ENCODE data around the gene ZNF827. TPM values are rescaled to one million over a fixed set of nuclear protein-coding genes. Genes with fewer than 3 reads are reported as not detected.
A peak's percentile ranks its signal among the peaks of the same experiment; 100 is the strongest.

The ZNF827 gene
- total and polyA plus RNA-seq, 2 experiments from 2014 or later = 20.3 to 33.1 TPM

DNA sequence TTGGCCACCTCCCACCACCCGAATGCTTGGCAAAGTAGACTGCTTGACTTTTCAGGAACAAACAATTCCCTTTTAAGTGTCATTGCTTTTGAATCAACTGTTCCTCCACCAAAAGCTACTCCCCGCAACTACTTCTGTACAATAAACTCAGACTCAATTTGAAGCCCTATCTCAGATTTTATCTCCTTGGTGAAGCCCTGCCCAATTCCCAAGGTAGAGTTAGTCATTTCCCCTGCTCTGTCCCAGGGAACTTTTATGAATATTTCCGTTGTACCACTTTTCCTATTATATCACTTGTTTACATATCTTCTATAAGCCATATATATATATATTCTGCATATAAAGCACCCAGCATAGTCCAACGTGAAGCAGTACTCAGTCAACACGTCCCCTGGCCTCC lies 155.9 kb downstream of the ZNF827 start:
- Mint-ChIP-seq H3K4me1 (peaks cover 30% of the 10 kb centered on the region), H3K27ac (no peak overlapping the region), H3K9me3 (peaks cover 3% of the 10 kb centered on the region; the same call in 2 of the 3 replicates), H3K36me3 (ENCODE audit: low read depth) (peaks cover 44% of the 10 kb centered on the region), H3K27me3 (ENCODE audit: insufficient read depth, low read depth, poor library complexity) (peaks cover 1% of the 10 kb centered on the region), H3K4me3 (no peak overlapping the region)
- Histone ChIP-seq H2AFZ (no peak overlapping the region), H3K4me1 (ENCODE audit: insufficient read depth) (peaks cover 4% of the 10 kb centered on the region), H3K27me3 (ENCODE audit: insufficient read depth) (no peaks in the 10 kb centered on the region), H4K20me1 (replicated peaks; ENCODE audit: insufficient read depth) (no peaks in the 10 kb centered on the region), H3K4me2 (no peak overlapping the region), H3K9me2 (ENCODE audit: insufficient read depth) (0 out of 2 replicates have a peak, but pooled peaks cover 4% of the 10 kb centered on the region), H3K27ac (ENCODE audit: low read depth) (no peak overlapping the region), H3K4me3 (no peak overlapping the region), H3K79me2 (replicated peaks; ENCODE audit: insufficient read depth) (no peaks in the 10 kb centered on the region), H3F3A (replicated peaks; ENCODE audit: low read depth) (peaks cover 5% of the 10 kb centered on the region; the same call in 1 of the 2 replicates), H3K36me3 (ENCODE audit: insufficient read depth) (no peaks in the 10 kb centered on the region)
- ATAC-seq = no peak
- TF ChIP-seq CREB1 (CRISPR knock-in tag; IDR thresholded peaks at IDR 0.05; ENCODE audit: low read depth) (no peak), ETS1 (IDR thresholded peaks at IDR 0.05) (no peak), ZNF331 (CRISPR knock-in tag; IDR thresholded peaks at IDR 0.05; ENCODE audit: low read depth) (no peak), ZNF114 (CRISPR knock-in tag; IDR thresholded peaks at IDR 0.05) (no peak), STAT1 (IDR thresholded peaks at IDR 0.05; ENCODE audit: unreplicated experiment) (no peak)
- no peak for DNase-seq (ENCODE audit: low spot score)

- DNase-seq (ENCODE audit: low spot score) = no peak
- Mint-ChIP-seq H3K9me3 (peaks cover 3% of the 10 kb centered on the region; the same call in 2 of the 3 replicates), H3K4me3 (no peak overlapping the region), H3K27ac (peak overlapping the region; percentile 19; the same call in 1 of the 2 replicates), H3K27me3 (ENCODE audit: insufficient read depth, low read depth, poor library complexity) (peaks cover 1% of the 10 kb centered on the region), H3K4me1 (peaks cover 30% of the 10 kb centered on the region), H3K36me3 (ENCODE audit: low read depth) (peaks cover 42% of the 10 kb centered on the region)
- no peaks in the 10 kb centered on the region for H3K27me3 ChIP-seq (ENCODE audit: insufficient read depth)
- no peaks in the 10 kb centered on the region for H3K79me2 ChIP-seq (replicated peaks; ENCODE audit: insufficient read depth)
- no peak overlapping the region for H3K4me3 ChIP-seq
- H3K9me2 ChIP-seq (ENCODE audit: insufficient read depth) = 0 out of 2 replicates have a peak, but pooled peaks cover 4% of the 10 kb centered on the region
- peaks cover 5% of the 10 kb centered on the region; the same call in 1 of the 2 replicates for H3F3A ChIP-seq (replicated peaks; ENCODE audit: low read depth)
- H4K20me1 ChIP-seq (replicated peaks; ENCODE audit: insufficient read depth) = no peaks in the 10 kb centered on the region
- peaks cover 4% of the 10 kb centered on the region for H3K4me1 ChIP-seq (ENCODE audit: insufficient read depth)
- no peaks in the 10 kb centered on the region for H3K36me3 ChIP-seq (ENCODE audit: insufficient read depth)
- H3K4me2 ChIP-seq = no peak overlapping the region
- H3K27ac ChIP-seq (ENCODE audit: low read depth) = no peak overlapping the region
- TF ChIP-seq POLR2AphosphoS5 (IDR thresholded peaks at IDR 0.05; ENCODE audit: low read depth) (no peak), CREB1 (CRISPR knock-in tag; IDR thresholded peaks at IDR 0.05; ENCODE audit: low read depth) (no peak), STAT1 (IDR thresholded peaks at IDR 0.05; ENCODE audit: unreplicated experiment) (no peak), EZH2phosphoT487 (IDR thresholded peaks at IDR 0.05; ENCODE audit: unreplicated experiment) (no peak), ETS1 (IDR thresholded peaks at IDR 0.05) (no peak), ZNF114 (CRISPR knock-in tag; IDR thresholded peaks at IDR 0.05) (no peak), ZNF331 (CRISPR knock-in tag; IDR thresholded peaks at IDR 0.05; ENCODE audit: low read depth) (no peak), EZH2 (IDR thresholded peaks at IDR 0.05; ENCODE audit: low read depth, unreplicated experiment) (no peak)
- TF ChIP-seq, protein P1, sequence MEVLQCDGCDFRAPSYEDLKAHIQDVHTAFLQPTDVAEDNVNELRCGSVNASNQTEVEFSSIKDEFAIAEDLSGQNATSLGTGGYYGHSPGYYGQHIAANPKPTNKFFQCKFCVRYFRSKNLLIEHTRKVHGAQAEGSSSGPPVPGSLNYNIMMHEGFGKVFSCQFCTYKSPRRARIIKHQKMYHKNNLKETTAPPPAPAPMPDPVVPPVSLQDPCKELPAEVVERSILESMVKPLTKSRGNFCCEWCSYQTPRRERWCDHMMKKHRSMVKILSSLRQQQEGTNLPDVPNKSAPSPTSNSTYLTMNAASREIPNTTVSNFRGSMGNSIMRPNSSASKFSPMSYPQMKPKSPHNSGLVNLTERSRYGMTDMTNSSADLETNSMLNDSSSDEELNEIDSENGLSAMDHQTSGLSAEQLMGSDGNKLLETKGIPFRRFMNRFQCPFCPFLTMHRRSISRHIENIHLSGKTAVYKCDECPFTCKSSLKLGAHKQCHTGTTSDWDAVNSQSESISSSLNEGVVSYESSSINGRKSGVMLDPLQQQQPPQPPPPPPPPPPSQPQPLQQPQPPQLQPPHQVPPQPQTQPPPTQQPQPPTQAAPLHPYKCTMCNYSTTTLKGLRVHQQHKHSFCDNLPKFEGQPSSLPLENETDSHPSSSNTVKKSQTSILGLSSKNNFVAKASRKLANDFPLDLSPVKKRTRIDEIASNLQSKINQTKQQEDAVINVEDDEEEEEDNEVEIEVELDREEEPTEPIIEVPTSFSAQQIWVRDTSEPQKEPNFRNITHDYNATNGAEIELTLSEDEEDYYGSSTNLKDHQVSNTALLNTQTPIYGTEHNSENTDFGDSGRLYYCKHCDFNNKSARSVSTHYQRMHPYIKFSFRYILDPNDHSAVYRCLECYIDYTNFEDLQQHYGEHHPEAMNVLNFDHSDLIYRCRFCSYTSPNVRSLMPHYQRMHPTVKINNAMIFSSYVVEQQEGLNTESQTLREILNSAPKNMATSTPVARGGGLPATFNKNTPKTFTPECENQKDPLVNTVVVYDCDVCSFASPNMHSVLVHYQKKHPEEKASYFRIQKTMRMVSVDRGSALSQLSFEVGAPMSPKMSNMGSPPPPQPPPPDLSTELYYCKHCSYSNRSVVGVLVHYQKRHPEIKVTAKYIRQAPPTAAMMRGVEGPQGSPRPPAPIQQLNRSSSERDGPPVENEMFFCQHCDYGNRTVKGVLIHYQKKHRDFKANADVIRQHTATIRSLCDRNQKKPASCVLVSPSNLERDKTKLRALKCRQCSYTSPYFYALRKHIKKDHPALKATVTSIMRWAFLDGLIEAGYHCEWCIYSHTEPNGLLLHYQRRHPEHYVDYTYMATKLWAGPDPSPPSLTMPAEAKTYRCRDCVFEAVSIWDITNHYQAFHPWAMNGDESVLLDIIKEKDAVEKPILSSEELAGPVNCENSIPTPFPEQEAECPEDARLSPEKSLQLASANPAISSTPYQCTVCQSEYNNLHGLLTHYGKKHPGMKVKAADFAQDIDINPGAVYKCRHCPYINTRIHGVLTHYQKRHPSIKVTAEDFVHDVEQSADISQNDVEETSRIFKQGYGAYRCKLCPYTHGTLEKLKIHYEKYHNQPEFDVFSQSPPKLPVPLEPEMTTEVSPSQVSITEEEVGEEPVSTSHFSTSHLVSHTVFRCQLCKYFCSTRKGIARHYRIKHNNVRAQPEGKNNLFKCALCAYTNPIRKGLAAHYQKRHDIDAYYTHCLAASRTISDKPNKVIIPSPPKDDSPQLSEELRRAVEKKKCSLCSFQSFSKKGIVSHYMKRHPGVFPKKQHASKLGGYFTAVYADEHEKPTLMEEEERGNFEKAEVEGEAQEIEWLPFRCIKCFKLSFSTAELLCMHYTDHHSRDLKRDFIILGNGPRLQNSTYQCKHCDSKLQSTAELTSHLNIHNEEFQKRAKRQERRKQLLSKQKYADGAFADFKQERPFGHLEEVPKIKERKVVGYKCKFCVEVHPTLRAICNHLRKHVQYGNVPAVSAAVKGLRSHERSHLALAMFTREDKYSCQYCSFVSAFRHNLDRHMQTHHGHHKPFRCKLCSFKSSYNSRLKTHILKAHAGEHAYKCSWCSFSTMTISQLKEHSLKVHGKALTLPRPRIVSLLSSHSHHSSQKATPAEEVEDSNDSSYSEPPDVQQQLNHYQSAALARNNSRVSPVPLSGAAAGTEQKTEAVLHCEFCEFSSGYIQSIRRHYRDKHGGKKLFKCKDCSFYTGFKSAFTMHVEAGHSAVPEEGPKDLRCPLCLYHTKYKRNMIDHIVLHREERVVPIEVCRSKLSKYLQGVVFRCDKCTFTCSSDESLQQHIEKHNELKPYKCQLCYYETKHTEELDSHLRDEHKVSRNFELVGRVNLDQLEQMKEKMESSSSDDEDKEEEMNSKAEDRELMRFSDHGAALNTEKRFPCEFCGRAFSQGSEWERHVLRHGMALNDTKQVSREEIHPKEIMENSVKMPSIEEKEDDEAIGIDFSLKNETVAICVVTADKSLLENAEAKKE (CRISPR knock-in tag; IDR thresholded peaks at IDR 0.05) = no peak
- TF ChIP-seq, protein P2, sequence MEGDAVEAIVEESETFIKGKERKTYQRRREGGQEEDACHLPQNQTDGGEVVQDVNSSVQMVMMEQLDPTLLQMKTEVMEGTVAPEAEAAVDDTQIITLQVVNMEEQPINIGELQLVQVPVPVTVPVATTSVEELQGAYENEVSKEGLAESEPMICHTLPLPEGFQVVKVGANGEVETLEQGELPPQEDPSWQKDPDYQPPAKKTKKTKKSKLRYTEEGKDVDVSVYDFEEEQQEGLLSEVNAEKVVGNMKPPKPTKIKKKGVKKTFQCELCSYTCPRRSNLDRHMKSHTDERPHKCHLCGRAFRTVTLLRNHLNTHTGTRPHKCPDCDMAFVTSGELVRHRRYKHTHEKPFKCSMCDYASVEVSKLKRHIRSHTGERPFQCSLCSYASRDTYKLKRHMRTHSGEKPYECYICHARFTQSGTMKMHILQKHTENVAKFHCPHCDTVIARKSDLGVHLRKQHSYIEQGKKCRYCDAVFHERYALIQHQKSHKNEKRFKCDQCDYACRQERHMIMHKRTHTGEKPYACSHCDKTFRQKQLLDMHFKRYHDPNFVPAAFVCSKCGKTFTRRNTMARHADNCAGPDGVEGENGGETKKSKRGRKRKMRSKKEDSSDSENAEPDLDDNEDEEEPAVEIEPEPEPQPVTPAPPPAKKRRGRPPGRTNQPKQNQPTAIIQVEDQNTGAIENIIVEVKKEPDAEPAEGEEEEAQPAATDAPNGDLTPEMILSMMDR (conservative IDR thresholded peaks at IDR 0.05; ENCODE audit: low read depth in 2 of 2) = no peak
- H2AFZ ChIP-seq = no peak overlapping the region
- ATAC-seq = no peak
These were observed 157.3 kb downstream of the ZNF827 start for GRCh38 chr4:145781351-145781750.

Measured in GM23338 (cell line).